Left ventricle myocardium inferior (tissue), 1 donor: Measurements from ENCODE around the gene DIPK1B. TPM values are rescaled to one million over a fixed set of nuclear protein-coding genes. Genes with fewer than 3 reads are reported as not detected.

ENCODE experiments used
- DNase-seq: peaks from one replicate; pipeline ENCODE4 v3.0.0-alpha.2; 2020
- H3K27ac ChIP-seq: fragments of 200-600 bp; replicated peaks from 2 replicates; pipeline ENCODE4 v1.8.0; 2021
- H3K27me3 ChIP-seq: fragments of 200-600 bp; 2 replicates; pipeline ENCODE4 v1.8.0; 2021; ENCODE audit warnings: low read depth
- H3K36me3 ChIP-seq: fragments of 200-600 bp; 2 replicates; pipeline ENCODE4 v1.8.0; 2021
- H3K4me1 ChIP-seq: fragments of 200-600 bp; 2 replicates; pipeline ENCODE4 v1.8.0; 2021
- H3K4me3 ChIP-seq: fragments of 200-600 bp; 2 replicates; pipeline ENCODE4 v1.8.0; 2021; ENCODE audit warnings: mild to moderate bottlenecking, moderate library complexity
- H3K9me3 ChIP-seq: fragments of 200-600 bp; replicated peaks from 2 replicates; pipeline ENCODE4 v1.8.0; 2021
- CTCF ChIP-seq: fragments of 200-600 bp; IDR thresholded peaks from 2 replicates; pipeline ENCODE4 v1.8.0; 2021; ENCODE audit warnings: antibody characterized with exemption, mild to moderate bottlenecking, borderline replicate concordance
- intact Hi-C: fragments of 100-400 bp; cut with micrococcal nuclease; formaldehyde crosslinking; loops from one replicate; pipeline ENCODE4 v1.11.0; 2022
- total RNA-seq: library from RNA; stranded (reverse); fragmentation: NEBNext Ultra II Directional; extraction: Animal tissue kit (Norgen Biotek cat#: 25700); gene quantifications from one replicate; pipeline ENCODE4 v1.2.1, GENCODE V29; 2021
- donor health status: DM: no; HTN: yes; CAD: no; lungs with severe emphysema.

DIPK1B gene
- total RNA-seq, 1 donor from 2014 or later, result 21.4 TPM

DNA sequence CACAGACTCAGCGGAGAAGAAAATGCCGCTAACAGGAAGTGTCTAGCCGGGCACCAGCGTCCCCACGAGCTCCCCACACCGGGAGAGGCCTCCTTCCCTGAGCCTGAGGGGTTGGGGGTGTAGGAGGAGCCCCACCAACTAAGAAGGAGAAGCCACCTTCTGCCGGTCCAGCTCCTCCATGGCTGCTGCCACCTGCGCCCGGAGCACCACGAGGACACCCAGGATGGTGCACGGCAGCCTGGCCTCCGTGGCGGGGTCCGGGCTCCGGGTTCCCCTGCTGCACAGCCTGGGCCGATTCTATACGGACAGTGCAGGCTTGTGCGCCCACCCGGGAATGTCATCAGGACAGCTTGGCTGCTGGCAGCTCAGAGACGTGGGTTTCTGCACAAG lies 45.4 kb downstream of the DIPK1B start:
- intact Hi-C loops, result no loop called here
- Histone ChIP-seq H3K4me1 (peaks cover 15% of the 10 kb centered on the region), H3K9me3 (peaks cover 4% of the 10 kb centered on the region), H3K36me3 (no peaks in the 10 kb centered on the region), H3K27ac (no peak overlapping the region), H3K27me3 (peaks cover 11% of the 10 kb centered on the region), H3K4me3 (no peak overlapping the region)
- TF ChIP-seq CTCF, result no peak
- no peak for DNase-seq

- H3K27me3 ChIP-seq, result peaks cover 23% of the 10 kb centered on the region
- no peak for DNase-seq
Observed at GRCh38 chr9:136759001-136759400, 46.6 kb downstream of the DIPK1B start.

DNA sequence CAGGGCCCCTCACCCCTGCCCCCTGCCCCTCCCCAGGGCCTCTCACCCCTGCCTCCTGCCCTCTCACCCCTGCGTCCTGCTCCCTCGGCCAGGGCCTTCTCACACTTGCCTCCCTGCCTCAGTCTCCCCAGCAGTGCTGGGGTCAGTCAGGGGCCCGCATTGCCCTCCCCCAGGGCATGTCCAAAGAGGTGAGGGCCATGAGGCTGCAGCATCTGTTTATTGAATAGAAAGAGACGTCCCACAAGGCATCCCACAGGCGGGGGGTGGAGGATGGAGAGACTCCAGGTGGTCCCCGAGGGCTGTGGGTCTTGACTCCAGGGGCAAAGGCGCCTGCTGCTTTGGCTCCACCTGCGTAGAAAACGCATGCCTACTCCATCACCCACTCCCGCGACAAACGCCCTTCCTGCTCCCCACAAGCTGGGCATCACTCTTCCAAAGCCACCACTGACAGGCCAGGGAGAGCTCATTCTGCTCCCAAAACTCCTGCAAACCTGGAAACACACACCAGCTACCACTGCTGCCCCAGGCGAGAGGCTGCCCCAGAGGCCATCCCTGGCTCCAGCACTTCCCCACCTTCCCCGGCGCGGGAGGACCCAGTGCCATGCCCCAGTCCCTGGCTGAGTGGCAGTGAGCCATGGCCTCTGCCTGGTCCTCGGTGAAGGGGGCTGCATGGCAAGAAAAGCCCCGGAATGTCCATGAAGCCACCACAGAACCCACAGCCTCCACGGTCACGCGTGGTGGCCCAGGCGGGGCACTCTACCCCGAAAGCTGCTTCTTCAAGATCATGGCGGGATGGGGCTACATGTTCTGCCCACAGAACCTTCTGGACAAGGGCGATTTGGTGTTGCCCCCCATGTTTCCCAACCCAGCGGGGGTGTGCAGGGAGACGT lies 47.3 kb downstream of the DIPK1B start:
- Histone ChIP-seq H3K4me1 (peaks cover 29% of the 10 kb centered on the region), H3K4me3 (no peak overlapping the region), H3K27ac (no peak overlapping the region), H3K9me3 (peaks cover 4% of the 10 kb centered on the region), H3K36me3 (no peaks in the 10 kb centered on the region), H3K27me3 (peaks cover 28% of the 10 kb centered on the region)
- no peak for TF ChIP-seq CTCF
- no peak for DNase-seq
- intact Hi-C loops, result no loop called here

More at GRCh38 chr9:136759001-136759400, 46.6 kb downstream of the DIPK1B start:
- no peak overlapping the region for H3K27ac ChIP-seq
- H3K4me1 ChIP-seq, result peaks cover 25% of the 10 kb centered on the region
- intact Hi-C loops, result no loop called here
- H3K9me3 ChIP-seq, result peaks cover 4% of the 10 kb centered on the region
- H3K36me3 ChIP-seq, result no peaks in the 10 kb centered on the region
- TF ChIP-seq CTCF, result no peak
- H3K4me3 ChIP-seq, result no peak overlapping the region

GRCh38 chr9:136760424-136760823 lies 48.1 kb downstream of the DIPK1B start:
- peaks cover 28% of the 10 kb centered on the region for H3K27me3 ChIP-seq
- DNase-seq, result no peak
- intact Hi-C loops, result no loop called here

More at GRCh38 chr9:136760424-136760823, 48.1 kb downstream of the DIPK1B start:
- H3K27ac ChIP-seq, result no peak overlapping the region
- peaks cover 4% of the 10 kb centered on the region for H3K9me3 ChIP-seq
- H3K36me3 ChIP-seq, result no peaks in the 10 kb centered on the region
- TF ChIP-seq CTCF, result no peak
- H3K4me3 ChIP-seq, result no peak overlapping the region
- peaks cover 33% of the 10 kb centered on the region for H3K4me1 ChIP-seq
